Activated naive CD4-positive, alpha-beta T cell treated with anti-CD3 and anti-CD28 coated beads, Interleukin-2, amount 50 U/mL, for 24 hours (primary cell): ENCODE data around the gene FBXL4.

Experiments used
- H3K27ac Mint-ChIP-seq: one replicate; pipeline ENCODE4 v1.8.0; 2021; ENCODE audit warnings: mild to moderate bottlenecking, mixed read lengths
- H3K27me3 Mint-ChIP-seq: one replicate; pipeline ENCODE4 v1.8.0; 2021; ENCODE audit warnings: mixed read lengths
- H3K36me3 Mint-ChIP-seq: one replicate; pipeline ENCODE4 v1.8.0; 2021; ENCODE audit warnings: mixed read lengths
- H3K4me1 Mint-ChIP-seq: one replicate; pipeline ENCODE4 v1.8.0; 2021; ENCODE audit warnings: mixed read lengths
- H3K4me3 Mint-ChIP-seq: one replicate; pipeline ENCODE4 v1.8.0; 2021; ENCODE audit warnings: mild to moderate bottlenecking, mixed read lengths
- H3K9me3 Mint-ChIP-seq: one replicate; pipeline ENCODE4 v1.8.0; 2021; ENCODE audit warnings: mixed read lengths

The FBXL4 gene

GRCh38 chr6:98871821-98872220, 75.9 kb downstream of the FBXL4 start:
- no peaks in the 10 kb centered on the region for H3K4me1 Mint-ChIP-seq
- peaks cover 20% of the 10 kb centered on the region for H3K36me3 Mint-ChIP-seq
- no peaks in the 10 kb centered on the region for H3K27me3 Mint-ChIP-seq
- H3K4me3 Mint-ChIP-seq, result no peak overlapping the region
- H3K27ac Mint-ChIP-seq, result no peak overlapping the region
- no peaks in the 10 kb centered on the region for H3K9me3 Mint-ChIP-seq

GRCh38 chr6:98871057-98871456, 76.7 kb downstream of the FBXL4 start:
- peaks cover 20% of the 10 kb centered on the region for H3K36me3 Mint-ChIP-seq
- H3K9me3 Mint-ChIP-seq, result peaks cover 3% of the 10 kb centered on the region
- H3K27ac Mint-ChIP-seq, result no peak overlapping the region
- H3K4me1 Mint-ChIP-seq, result no peaks in the 10 kb centered on the region
- no peak overlapping the region for H3K4me3 Mint-ChIP-seq
- H3K27me3 Mint-ChIP-seq, result no peaks in the 10 kb centered on the region

GRCh38 chr6:98864497-98864896, 83.2 kb downstream of the FBXL4 start:
- Mint-ChIP-seq H3K27me3 (no peaks in the 10 kb centered on the region), H3K4me1 (no peaks in the 10 kb centered on the region), H3K27ac (no peak overlapping the region), H3K9me3 (peaks cover 4% of the 10 kb centered on the region), H3K4me3 (no peak overlapping the region), H3K36me3 (peaks cover 11% of the 10 kb centered on the region)

- Mint-ChIP-seq H3K36me3 (peaks cover 2% of the 10 kb centered on the region), H3K4me1 (peaks cover 24% of the 10 kb centered on the region), H3K27me3 (peaks cover 45% of the 10 kb centered on the region), H3K27ac (no peak overlapping the region), H3K4me3 (no peak overlapping the region), H3K9me3 (no peaks in the 10 kb centered on the region)
These were observed 99.1 kb downstream of the FBXL4 start for GRCh38 chr6:98848539-98849242.

- Mint-ChIP-seq H3K9me3 (no peaks in the 10 kb centered on the region), H3K27ac (no peak overlapping the region), H3K4me1 (peaks cover 25% of the 10 kb centered on the region), H3K4me3 (no peak overlapping the region), H3K36me3 (peaks cover 2% of the 10 kb centered on the region), H3K27me3 (peaks cover 49% of the 10 kb centered on the region)
These were observed 99.8 kb downstream of the FBXL4 start for GRCh38 chr6:98847779-98848538.

- H3K9me3 Mint-ChIP-seq, result no peaks in the 10 kb centered on the region
- H3K4me1 Mint-ChIP-seq, result peaks cover 29% of the 10 kb centered on the region
- H3K36me3 Mint-ChIP-seq, result peaks cover 2% of the 10 kb centered on the region
- no peak overlapping the region for H3K27ac Mint-ChIP-seq
- H3K27me3 Mint-ChIP-seq, result peaks cover 52% of the 10 kb centered on the region
- H3K4me3 Mint-ChIP-seq, result no peak overlapping the region
These were observed 100.3 kb downstream of the FBXL4 start for GRCh38 chr6:98847416-98847778.

- H3K4me3 Mint-ChIP-seq, result peak overlapping the region; percentile 72
- H3K4me1 Mint-ChIP-seq, result peaks cover 29% of the 10 kb centered on the region
- H3K9me3 Mint-ChIP-seq, result no peaks in the 10 kb centered on the region
- H3K27ac Mint-ChIP-seq, result no peak overlapping the region
- H3K27me3 Mint-ChIP-seq, result peaks cover 63% of the 10 kb centered on the region
- peaks cover 2% of the 10 kb centered on the region for H3K36me3 Mint-ChIP-seq
These were observed 101.7 kb downstream of the FBXL4 start for GRCh38 chr6:98846021-98846380.

GRCh38 chr6:98845211-98846020, 102.3 kb downstream of the FBXL4 start:
- H3K36me3 Mint-ChIP-seq, result peaks cover 2% of the 10 kb centered on the region
- no peaks in the 10 kb centered on the region for H3K9me3 Mint-ChIP-seq
- peak overlapping the region; percentile 72 for H3K4me3 Mint-ChIP-seq
- H3K27ac Mint-ChIP-seq, result no peak overlapping the region
- peaks cover 68% of the 10 kb centered on the region for H3K27me3 Mint-ChIP-seq
- peaks cover 29% of the 10 kb centered on the region for H3K4me1 Mint-ChIP-seq

GRCh38 chr6:98844244-98845210, 103.2 kb downstream of the FBXL4 start:
- H3K36me3 Mint-ChIP-seq, result peaks cover 2% of the 10 kb centered on the region
- peak overlapping the region; percentile 66 for H3K4me3 Mint-ChIP-seq
- no peak overlapping the region for H3K27ac Mint-ChIP-seq
- peaks cover 74% of the 10 kb centered on the region for H3K27me3 Mint-ChIP-seq
- no peaks in the 10 kb centered on the region for H3K9me3 Mint-ChIP-seq
- H3K4me1 Mint-ChIP-seq, result peaks cover 29% of the 10 kb centered on the region

- Mint-ChIP-seq H3K36me3 (no peaks in the 10 kb centered on the region), H3K27ac (no peak overlapping the region), H3K4me1 (peaks cover 29% of the 10 kb centered on the region), H3K27me3 (peaks cover 71% of the 10 kb centered on the region), H3K9me3 (no peaks in the 10 kb centered on the region), H3K4me3 (no peak overlapping the region)
These were observed 104.2 kb downstream of the FBXL4 start for GRCh38 chr6:98843271-98844243.

- peaks cover 28% of the 10 kb centered on the region for H3K4me1 Mint-ChIP-seq
- H3K9me3 Mint-ChIP-seq, result peaks cover 5% of the 10 kb centered on the region
- peaks cover 75% of the 10 kb centered on the region for H3K27me3 Mint-ChIP-seq
- no peak overlapping the region for H3K27ac Mint-ChIP-seq
- no peak overlapping the region for H3K4me3 Mint-ChIP-seq
- H3K36me3 Mint-ChIP-seq, result peaks cover under 1% of the 10 kb centered on the region
These were observed 105.2 kb downstream of the FBXL4 start for GRCh38 chr6:98842342-98843180.

GRCh38 chr6:98841621-98842341, 106.0 kb downstream of the FBXL4 start:
- peak overlapping the region; percentile 51 for H3K27ac Mint-ChIP-seq

GRCh38 chr6:98840996-98841513, 106.7 kb downstream of the FBXL4 start:
- peaks cover 24% of the 10 kb centered on the region for H3K4me1 Mint-ChIP-seq
- H3K36me3 Mint-ChIP-seq, result peaks cover 3% of the 10 kb centered on the region
- H3K9me3 Mint-ChIP-seq, result peaks cover 7% of the 10 kb centered on the region
- H3K27ac Mint-ChIP-seq, result no peak overlapping the region
- H3K4me3 Mint-ChIP-seq, result no peak overlapping the region
- peaks cover 72% of the 10 kb centered on the region for H3K27me3 Mint-ChIP-seq

More at GRCh38 chr6:98841621-98842341, 106.0 kb downstream of the FBXL4 start:
- peaks cover 3% of the 10 kb centered on the region for H3K36me3 Mint-ChIP-seq
- H3K9me3 Mint-ChIP-seq, result peaks cover 7% of the 10 kb centered on the region
- H3K27me3 Mint-ChIP-seq, result peaks cover 74% of the 10 kb centered on the region
- peaks cover 25% of the 10 kb centered on the region for H3K4me1 Mint-ChIP-seq
- H3K4me3 Mint-ChIP-seq, result no peak overlapping the region
